Activated CD4-positive, alpha-beta T cell treated with anti-CD3 and anti-CD28 coated beads, Interleukin-10, Interleukin-2, amounts not matched to agents 100 ng/mL and 50 ng/mL, durations not matched to agents 16 hours and 8 hours (primary cell): ENCODE results near the gene ANKS1B.
"Not testable (repeated sequence)": the region's sequence is repeated elsewhere in the genome, so short reads cannot be mapped to it uniquely, and the experiment has no call there.

Source experiments
- DNase-seq: peaks from one replicate; pipeline ENCODE4 v3.0.0-alpha.2; 2020

Gene ANKS1B

DNA sequence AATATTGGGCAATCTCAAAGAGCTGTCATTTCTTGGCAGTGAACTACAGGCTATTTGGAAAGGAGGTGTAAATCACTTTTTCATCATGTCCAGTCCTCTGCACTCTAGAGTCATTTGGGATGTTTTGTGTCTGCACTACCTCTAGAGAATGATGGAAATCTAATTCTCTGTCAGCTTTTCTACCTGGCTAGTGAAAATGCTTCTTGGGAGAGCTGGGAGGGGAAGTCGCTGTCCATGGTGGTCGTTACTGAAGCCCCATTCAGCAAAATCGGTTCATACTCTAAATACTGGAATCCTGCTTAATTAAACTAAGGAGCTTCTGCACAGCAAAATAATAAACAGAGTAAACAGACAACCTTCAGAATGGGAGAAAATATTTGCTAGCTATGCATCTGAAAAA is 1087.8 kb downstream of the ANKS1B start:
- DNase-seq, result no peak

DNA sequence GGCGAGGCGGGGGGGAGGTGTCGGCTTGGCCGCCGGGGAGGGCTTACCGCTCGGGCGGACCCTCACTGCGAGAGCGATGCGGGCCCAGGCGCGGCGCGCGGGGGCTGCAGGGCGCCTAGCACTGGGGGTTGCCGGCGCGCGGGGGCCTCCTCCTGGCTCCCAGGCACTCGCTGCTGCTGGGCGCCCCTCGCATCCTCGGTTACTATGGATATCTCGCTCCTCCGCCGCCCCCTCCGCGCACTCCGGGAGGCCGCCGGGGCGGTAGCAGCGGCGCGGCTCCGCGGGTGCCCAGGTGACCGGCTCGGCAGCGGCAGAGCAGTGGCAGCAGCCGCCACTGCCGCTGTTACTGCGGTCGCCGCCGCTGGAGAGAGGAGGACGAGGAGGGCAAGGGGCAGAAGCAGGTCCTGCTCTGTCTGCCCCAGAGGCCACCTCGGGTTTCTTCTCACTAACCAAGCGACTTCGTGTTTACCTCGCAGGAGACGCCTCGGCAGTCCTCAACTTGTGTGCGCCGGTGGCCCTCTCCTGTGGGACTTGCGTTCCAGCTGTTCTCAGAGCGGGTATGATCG is 1089.6 kb downstream of the ANKS1B start:
- DNase-seq, result no peak

DNA sequence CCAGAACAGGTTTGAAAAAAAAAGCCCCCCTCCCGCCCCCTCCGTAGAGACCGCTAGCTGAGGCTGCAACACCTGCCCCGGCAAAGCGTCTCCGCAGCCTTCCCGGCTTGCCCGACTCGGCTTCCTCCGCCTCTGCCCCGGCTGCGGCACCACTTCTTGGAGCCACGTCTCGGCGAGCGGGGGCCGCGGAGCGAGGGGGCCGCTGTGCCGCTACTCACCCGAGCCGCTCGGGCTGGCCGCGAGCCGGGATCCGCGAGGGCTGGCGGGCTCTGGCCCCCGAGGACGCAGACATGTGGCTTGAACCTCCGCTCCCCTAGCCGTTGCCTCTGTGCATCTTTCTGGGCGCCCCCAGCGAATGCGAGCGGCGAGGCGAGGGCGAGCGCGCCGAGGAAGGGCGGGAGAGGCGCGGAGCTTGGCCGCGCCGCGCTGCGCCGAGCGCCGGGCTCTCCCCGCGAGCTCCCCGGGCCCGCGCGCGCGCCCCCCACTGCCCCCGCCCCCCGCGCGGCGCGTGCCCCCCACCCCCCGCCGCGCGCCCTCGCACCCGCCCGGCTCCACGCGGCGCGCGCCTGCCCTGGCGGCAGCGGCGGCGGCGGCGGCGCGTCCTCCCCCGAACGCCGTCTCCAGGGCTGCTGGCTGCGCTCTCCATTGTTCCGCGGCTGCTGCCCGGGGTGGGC is 1090.2 kb downstream of the ANKS1B start:
- DNase-seq, result no peak

DNA sequence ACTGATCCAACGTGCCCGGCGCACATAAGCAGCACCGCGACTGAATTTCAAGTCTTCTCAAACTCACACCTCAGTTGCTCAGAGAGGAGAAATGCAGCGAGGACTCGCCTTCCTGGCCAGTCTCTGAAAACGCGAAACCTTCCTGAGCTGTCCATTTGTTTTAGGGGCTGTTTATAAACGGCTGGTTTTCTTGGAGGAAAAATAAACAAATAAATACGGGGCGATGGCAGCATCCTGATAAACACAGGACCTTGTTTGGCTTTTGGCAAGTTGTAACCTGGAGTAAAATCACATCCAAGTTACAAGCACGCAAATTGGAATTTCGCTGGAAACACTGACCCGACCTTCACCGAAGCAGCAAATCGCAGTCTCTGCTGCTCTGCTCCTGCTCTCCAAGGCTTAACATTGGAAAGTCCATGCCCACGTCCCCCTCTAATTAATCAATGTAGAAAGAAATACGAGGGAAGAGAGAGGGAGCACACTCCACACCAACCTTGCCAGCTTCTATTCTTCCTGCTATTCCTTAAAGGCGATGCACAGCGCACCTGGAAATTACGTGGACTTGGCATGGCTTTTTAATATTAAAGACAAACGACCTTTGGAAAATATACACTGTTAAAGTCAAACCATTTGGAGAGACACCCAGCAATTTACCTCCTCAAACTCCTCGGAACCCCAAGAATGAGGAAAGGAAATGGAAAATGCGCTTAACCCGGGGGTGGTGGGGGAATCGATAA is 1090.9 kb downstream of the ANKS1B start:
- DNase-seq, result no peak

DNA sequence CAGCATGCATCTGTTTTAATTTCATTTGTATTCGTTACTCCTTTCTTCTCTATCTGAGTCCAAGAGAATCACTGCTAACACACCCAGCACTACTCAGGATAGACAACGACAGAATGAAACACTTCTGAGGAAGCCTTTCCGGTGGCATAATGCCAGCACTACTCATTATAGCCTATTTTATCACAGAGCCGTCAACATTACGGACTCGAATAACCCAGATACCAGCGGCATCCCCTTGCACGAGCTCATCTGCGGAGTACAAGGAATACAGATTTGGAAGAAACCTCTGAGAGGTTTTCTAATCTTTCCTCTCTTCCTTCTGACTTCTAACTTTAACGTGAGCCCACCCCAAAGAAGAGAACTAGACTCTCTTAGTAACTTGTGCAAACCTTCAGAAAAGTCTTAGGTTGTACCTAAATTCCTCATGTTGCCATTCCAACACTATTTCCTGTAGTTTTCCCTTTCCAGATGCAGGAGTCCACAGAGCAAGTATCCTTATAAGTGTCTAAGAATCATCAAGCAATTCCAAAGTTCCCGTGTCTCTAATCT is 1091.5 kb downstream of the ANKS1B start:
- no peak for DNase-seq

DNA sequence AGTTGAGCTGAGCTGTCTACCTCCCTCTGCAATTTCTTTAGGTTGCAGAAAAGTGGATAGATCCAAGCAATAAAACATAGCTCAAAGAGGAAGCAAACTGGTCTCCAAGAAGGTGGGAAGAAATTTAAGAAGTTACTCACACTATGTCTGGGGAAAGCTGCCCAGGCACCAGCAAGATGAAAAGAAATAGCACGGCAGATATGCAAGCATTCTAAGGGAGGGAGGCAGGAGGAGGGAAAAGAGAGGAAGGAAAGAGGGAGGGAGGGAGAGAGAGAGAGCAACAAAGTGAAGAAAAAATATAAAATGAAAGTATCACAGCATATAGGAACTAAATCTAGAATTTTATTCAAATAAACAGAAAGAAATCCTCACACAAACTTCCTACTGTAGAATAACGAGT is 1099.0 kb downstream of the ANKS1B start:
- DNase-seq, result no peak

DNA sequence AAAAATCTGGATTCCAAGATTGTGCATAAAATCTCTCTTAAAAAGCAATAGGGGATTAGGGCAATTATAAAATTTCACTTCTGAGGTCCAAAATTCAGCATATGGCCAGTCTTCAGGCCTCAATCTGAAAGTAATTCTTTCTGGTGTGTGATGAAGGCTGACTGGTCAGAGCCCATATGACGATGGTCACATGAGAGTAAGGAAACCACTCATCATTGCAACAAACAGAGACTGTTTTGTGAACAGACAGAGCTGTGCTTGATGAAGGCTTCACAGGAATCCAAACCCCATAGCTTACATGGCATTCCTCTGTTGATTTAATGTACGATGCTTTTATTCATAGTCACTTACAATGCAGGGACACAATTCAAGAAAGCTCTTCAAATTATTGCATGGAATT is 1101.5 kb downstream of the ANKS1B start:
- no peak for DNase-seq

DNA sequence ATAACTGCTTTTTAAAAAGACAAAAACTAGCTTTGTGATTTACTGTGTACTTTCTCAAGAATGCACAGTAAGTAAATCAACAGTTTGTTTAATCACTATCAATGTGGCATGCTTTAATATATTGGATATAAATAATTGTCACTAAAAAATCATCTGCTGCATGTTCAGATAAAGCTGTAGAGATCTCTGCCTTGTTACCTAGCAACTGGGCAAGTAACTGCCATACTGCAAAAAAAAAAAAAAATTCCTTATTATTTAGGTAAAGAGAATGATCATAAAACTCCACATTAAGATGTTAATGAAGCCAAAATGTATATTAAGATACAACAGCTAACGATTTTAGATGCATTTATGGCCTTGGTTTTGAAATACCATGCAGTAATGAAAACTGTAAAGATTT is 1102.2 kb downstream of the ANKS1B start:
- no peak for DNase-seq

DNA sequence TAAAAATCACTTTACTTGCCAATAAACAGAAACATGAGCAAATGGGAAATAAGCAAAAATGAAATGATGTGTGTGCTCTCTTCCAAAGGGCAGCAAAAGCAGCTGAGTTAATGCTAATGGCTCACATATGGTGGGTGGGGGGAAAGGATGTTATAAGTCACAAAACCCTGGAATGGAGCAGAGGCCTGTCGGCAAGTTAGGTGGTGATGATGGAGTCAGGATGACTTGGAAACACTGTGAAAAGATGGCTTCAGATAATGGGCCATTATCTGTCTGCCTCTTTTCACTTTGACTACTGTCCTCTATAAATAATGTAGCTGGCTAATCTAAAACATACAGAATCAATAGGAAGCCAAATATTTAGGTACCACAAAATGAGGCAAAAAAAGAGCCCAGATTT is 1111.0 kb downstream of the ANKS1B start:
- DNase-seq, result no peak

DNA sequence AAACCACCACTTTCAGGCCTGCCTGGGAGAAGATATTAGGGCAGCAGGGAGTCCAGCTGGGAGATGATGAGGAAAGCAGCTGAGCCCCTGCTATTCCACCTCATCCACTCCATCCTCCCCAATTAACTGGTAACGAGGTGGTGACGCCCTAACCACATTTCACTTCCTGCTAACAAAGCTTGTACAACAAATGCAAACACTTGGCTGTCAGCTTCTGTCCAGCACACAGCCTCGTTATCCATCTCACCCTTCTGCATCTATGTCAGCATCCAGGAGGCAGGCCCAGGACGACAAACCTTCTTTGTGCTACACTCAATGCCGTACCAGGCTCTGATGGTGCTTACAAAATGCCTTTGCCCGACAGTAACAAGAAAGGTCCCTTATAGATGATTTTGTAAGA is 1114.2 kb downstream of the ANKS1B start:
- no peak for DNase-seq

DNA sequence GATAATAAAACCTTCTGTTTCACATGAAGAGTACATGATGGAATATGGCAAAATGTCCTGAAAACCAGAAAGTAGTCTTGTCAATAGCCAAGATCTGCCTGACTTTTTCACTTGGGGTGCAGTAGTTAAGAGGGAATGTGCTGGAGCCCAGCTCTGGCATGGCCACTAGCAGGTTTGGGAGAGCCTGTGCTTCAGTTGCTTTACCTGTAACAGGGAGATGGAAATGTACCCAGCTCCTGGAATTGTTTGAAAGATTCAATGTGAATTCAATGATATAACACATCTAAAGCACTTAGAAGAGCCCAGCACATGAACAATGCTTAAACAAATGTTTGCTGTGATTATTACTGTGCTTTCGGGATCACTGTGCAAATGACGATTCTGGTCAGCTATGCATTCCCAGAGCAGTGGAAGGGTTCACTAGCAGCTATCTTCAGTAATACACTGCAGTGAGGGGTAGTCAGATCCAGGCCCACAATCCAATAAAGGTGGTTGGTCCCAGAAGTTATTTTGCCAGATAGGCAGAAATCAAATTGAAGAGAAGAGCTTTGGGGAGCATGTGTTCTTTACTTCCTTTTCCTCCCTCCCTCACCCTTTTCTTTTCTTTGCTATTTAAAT is 1114.7 kb downstream of the ANKS1B start:
- DNase-seq, result no peak

DNA sequence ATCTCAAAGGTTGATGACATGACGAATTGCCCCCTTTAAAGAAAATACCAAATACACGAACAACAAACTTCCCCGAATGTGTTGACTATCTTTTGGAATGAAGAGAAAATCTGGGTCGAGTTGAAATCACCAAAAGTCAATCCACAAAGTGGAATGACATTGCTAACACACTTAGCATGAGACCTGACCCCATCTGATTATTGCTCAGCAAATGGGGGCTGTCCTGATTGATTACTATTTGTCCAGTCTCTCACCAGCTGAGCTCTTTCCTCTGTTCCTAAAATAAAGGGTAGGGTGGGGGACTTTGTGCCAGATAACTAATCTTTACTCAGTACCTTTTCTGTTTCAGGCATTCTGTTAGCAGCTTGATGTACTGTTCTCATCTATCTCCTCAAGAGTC is 1116.2 kb downstream of the ANKS1B start:
- DNase-seq, result no peak

DNA sequence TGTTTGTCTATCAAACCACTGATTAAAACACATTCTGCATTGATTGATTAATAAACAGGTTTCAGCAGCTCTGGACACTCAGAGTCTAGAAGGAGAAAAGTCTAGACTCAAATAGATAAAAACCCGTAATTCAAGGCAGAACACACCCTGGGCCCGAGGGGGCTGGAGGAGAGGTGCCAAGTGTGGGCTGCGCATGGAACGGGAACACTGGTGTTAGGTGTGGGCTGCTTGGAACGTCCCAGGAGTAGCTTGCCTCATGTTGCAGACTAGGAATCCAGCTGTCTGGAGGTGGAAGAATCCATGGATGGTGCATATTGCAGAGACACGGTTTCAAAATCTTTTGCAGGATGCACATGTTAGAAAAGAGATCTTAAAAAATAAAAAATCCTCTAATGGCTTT is 1116.7 kb downstream of the ANKS1B start:
- DNase-seq, result no peak

DNA sequence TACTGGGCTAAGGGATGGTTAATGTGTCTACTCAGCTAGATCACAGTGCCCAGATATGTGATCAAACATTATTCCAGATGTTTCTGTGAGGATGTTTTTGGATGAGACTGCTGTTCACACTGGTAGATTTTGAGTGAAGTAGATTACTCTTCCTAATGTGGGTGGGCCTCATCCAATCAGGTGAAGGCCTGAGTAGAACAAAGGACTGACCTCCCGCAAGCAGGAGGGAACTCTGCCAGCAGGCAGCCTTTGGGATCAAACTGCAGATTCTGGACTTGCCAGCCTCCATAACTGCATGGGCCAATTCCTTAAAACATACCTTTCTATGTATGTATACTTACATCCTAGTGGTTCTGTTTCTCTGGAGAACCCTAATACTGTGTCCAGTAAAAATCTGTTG is 1120.4 kb downstream of the ANKS1B start:
- no peak for DNase-seq

DNA sequence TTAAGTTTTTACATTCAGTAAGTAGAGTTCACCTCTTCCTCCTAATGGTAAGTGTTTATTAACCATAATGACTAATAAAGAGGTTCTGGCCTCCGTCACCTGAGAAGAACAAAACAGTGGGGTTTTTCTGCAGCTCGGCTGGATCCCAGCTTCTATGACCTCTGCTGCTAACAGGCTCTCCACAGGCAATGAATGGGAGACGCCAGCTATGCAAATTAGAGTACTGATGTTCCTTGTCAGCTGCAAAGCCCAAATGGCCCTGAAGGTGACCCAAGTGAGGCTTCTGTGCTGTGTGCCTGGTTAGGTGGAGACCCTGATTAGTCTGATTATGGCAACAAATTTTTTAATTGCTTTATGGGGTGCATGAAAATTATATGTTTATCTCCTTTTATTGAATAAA is 1121.6 kb downstream of the ANKS1B start:
- DNase-seq, result no peak

DNA sequence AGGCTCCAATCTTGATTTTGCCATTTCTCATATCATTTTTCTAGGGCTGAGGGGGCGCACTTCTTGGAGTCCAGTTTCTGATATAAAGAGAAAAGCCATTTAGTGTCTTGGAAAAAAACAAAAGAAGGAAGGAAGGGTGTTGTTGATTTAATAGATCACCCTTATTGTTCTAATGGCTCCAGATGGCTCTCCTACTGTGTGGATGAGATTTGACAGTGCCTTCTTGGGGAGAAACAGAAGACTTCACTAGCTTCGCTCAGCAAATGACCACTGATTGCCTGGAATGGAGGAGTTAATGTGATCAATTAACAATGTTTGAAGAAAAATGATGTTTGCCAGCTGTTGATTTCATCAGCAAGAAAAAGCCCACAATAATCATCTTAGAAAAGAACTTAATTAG is 1123.5 kb downstream of the ANKS1B start:
- DNase-seq, result no peak

DNA sequence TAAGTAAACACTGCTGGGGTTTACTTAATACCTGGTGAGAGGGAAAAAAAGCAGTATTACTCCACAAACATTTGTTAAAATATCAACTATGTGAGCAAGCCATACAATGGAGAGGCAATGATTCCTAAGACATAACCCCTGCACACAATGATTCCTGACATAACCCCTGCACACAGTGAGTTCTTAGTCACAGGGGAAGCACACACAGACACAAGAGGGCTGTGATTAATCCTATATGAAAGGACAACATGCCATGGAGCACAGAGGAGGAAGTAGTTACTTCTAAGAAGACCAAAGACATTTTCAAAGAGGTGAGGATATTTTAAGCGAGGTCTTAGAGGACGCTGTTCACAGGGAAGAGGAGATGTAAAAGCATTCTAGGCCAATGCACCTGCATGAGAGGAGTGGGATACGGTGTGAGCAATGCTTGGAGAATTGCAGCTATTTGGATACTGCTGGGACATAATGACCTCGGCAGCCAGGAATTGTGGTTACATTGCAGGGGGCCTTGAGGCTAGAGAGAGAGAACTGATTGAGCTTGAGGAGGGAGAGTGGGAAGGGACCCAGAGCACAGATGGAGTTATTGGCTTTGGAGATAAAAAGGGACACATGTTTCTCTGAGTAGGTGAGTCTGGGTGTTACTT is 1127.7 kb downstream of the ANKS1B start:
- no peak for DNase-seq

DNA sequence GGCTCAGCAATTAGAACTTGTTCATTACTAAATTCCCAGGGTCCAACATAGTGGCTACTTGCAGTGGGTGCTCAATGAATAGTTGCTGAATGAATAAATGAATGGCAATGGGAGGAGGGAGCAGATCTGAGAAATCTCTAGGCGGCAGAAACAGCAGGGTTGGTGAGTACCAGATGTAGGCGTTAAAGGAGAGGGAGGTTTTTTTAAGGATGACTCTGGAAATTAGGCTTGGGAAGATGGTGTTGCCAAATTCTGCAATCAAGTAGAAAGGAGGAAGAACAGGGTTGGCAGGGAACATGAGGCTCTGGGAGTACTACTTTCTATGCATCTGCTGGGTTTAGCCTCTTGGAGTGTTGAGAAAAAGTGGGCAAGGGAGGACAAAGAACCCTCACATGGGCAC is 1132.6 kb downstream of the ANKS1B start:
- DNase-seq, result no peak

DNA sequence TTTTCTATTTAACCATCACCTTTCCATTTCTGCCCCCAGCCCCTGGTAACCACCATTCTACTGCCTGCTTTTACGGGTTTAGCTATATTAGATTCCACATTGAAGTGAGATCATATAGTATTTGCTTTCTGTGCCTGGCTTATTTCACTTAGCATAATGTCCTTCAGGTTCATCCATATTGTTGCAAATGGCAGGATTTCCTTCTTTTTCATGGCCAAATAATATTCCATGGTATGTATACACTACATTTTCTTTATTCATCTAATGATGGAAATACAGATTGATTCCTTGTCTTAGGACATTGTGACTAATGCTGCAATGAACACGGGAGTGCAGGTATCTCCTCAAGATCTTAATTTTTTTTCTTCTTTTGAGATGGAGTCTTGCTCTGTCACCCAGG is 1137.5 kb downstream of the ANKS1B start:
- no peak for DNase-seq

DNA sequence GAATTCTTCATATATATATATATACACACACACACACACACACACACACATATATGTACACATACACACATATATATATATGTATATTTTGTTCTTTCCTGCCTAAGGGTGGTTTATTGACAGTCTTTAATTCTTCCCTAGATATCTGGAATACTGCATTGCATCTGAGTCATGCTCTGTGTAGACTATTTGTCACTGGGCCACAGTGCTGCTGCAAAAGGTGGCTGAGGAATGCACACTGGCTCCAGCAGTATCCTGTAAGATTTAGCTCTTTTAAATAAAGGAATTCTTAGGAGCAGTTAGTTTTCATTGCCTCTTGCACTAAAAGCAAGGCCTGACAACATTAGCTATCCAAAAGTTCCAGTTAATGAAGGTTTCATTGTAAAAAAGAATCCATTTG is 1138.8 kb downstream of the ANKS1B start:
- no peak for DNase-seq

DNA sequence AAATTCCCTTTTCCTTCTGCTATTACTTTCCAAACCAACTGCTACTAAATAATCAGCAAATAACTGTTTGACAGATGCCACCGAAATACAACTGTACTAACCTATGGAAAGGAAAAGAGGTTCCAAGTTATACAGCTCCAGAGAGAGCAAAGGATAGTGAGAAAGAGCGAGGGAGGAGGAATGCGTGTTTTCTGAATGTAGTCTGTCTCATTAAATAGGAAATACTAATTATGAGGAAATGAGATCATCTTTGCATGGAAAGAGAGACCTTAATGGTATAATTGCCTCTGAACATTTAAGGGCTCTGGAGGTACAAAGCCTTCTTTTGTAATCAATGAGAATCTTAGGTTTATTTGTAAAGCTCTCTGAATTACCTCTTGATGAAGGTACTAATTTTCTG is 1144.4 kb downstream of the ANKS1B start:
- DNase-seq, result no peak

DNA sequence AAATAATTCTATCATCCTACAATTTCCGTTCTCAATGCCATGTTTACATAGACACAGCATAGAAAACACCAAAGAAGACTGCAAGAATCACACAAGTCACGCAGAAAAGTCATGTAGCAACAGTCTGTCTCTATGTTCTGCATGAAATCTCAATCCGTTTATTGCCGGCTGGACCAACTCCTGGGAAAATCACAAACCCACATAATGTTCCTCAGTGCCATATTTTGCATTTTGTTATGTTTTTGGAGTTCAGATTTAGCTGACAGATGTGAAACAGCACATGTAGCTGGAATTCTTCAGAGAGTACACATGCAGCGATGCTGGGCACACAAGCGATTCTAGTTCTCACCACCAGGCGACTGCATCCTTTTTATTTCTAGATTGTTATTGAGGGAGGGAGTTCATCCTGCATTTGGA is 1146.5 kb downstream of the ANKS1B start:
- no peak for DNase-seq

DNA sequence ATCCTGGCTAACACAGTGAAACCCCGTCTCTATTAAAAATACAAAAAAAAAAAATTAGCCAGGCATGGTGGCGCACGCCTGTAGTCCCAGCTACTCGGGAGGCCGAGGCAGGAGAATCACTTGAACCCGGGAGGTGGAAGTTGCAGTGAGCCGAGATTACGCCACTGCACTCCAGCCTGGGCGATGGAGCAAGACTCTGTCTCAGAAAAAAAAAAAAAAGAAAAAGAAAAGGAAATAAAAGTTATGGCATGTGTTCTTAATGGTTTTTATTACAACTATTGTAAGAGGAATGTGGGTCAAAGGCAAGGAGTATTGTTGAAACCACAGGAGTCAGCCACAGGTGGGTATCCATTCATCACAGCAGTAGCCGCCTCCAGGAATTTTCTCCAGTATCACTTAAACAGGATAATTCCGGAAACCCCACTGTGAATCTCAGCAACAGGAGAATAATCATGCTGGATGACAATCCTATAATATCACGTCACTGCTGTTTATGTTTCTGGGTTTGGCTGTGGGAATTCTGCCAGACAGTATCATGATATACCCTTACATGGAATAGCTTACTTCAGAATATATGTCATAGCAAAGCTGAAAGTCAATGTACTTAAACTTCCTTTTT is 1147.5 kb downstream of the ANKS1B start:
- DNase-seq, result not testable (repeated sequence)
